ENCODE results near the gene ZNF593OS.

DNA sequence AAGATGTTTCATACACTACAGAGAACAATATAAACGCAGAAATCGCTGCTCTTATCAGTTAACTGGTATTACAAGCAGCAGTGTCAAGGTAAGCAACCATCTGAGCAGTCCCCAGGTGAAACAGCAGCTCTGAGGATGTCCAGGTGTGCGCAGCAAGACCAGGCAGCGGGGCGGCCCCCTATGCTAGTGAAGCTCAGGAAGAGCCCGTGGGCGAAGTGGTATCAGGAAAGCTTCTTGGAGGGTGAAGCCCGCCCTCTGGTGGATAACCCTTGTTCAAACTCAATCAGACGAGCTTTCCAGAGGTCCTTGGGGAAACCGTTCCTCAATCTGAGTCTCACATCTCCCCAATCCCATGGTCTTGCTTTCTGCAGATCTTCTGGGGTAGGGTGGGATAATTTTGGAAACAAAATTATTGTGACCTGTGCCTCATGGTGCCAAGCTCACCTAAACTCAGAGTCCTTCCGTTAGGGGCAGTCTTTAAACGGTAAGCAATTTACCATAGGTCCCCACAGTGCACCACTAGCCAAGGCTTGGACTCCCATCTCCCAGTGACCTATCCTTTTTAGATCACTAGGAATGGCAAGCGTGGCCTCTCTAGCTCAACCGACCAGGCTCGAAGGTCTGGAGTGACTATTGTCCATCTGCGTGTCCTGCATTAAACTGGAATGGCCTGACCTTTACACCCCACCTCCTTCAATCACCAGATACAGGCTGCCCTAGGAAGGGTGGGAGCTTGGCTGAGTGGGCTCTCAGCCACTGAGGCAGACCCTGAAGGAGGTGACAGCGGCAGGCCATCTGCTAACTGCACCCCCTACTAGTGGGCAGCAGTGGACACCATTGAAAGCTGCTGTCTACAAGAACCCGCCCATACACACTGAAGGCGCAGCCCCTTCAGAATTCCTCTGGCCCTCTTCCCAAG, 26.3 kb downstream of the ZNF593OS start:
- TF ChIP-seq, protein P1, sequence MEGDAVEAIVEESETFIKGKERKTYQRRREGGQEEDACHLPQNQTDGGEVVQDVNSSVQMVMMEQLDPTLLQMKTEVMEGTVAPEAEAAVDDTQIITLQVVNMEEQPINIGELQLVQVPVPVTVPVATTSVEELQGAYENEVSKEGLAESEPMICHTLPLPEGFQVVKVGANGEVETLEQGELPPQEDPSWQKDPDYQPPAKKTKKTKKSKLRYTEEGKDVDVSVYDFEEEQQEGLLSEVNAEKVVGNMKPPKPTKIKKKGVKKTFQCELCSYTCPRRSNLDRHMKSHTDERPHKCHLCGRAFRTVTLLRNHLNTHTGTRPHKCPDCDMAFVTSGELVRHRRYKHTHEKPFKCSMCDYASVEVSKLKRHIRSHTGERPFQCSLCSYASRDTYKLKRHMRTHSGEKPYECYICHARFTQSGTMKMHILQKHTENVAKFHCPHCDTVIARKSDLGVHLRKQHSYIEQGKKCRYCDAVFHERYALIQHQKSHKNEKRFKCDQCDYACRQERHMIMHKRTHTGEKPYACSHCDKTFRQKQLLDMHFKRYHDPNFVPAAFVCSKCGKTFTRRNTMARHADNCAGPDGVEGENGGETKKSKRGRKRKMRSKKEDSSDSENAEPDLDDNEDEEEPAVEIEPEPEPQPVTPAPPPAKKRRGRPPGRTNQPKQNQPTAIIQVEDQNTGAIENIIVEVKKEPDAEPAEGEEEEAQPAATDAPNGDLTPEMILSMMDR (IDR thresholded peaks at IDR 0.05) = peak; percentile 77 to 87 (median 79)
- TF ChIP-seq POLR2A (IDR thresholded peaks at IDR 0.05) = no peak

Data from transverse colon (tissue), 3 donors.